H1 (cell line): ENCODE results near the gene HSP90B1. TPM values are rescaled to one million over a fixed set of nuclear protein-coding genes. Genes with fewer than 3 reads are reported as not detected.

ENCODE experiments used
- CTCF ChIA-PET: fragments of 300-600 bp; sonication (Branson Sonifier 250); formaldehyde crosslinking; loops from one replicate; lab custom pipeline; 2021; ENCODE audit not compliant: partially characterized antibody; lab: Charles Lee
- POLR2A ChIA-PET: fragments of 300-600 bp; sonication (Branson Sonifier 250); formaldehyde crosslinking; loops from one replicate; lab custom pipeline; 2021; ENCODE audit warnings: inconsistent platforms; ENCODE audit not compliant: partially characterized antibody; lab: Charles Lee
- DNase-seq, 2 experiments: peaks; one replicate each; pipeline versions ENCODE4 v3.0.0 to v3.0.0-alpha.2; 2010 to 2022; ENCODE audit warnings: low spot score in 2 of 2, low read depth in 1 of 2, mixed read lengths in 1 of 2
- FAIRE-seq: peaks from 2 replicates; lab custom pipeline; 2011; peaks lifted over from hg19 to GRCh38; lab: Jason Lieb, UNC
- H2AFZ ChIP-seq: 2 replicates; pipeline ENCODE4 v1.8.1; 2012; ENCODE audit warnings: low read length, inconsistent platforms
- H2AK5ac ChIP-seq: 2 replicates; pipeline ENCODE4 v1.6.1; 2013; ENCODE audit warnings: low read depth, low read length
- H2BK120ac ChIP-seq: replicated peaks from 2 replicates; pipeline ENCODE3; 2013; ENCODE audit warnings: low read depth, low read length, inconsistent platforms
- H2BK12ac ChIP-seq: 2 replicates; pipeline ENCODE4 v1.6.1; 2013; ENCODE audit warnings: low read depth, low read length
- H2BK15ac ChIP-seq: 2 replicates; pipeline ENCODE4 v1.6.1; 2013; ENCODE audit warnings: low read length
- H2BK20ac ChIP-seq: 2 replicates; pipeline ENCODE4 v1.6.1; 2013; ENCODE audit warnings: low read length
- H2BK5ac ChIP-seq: 2 replicates; pipeline ENCODE4 v1.6.1; 2013; ENCODE audit warnings: low read depth, low read length
- H3K14ac ChIP-seq: 2 replicates; pipeline ENCODE4 v1.6.1; 2013; ENCODE audit warnings: inconsistent platforms; ENCODE audit not compliant: insufficient read length
- H3K18ac ChIP-seq: 2 replicates; pipeline ENCODE4 v1.6.1; 2013; ENCODE audit warnings: low read length; ENCODE audit errors: extremely low read depth
- H3K23ac ChIP-seq: 2 replicates; pipeline ENCODE4 v1.6.1; 2013; ENCODE audit warnings: inconsistent platforms; ENCODE audit not compliant: insufficient read length
- H3K23me2 ChIP-seq: 2 replicates; pipeline ENCODE4 v1.6.1; 2013; ENCODE audit warnings: low read depth, low read length
- H3K27ac ChIP-seq: 2 replicates; pipeline ENCODE4 v1.6.1; 2011; ENCODE audit warnings: low read depth, low read length, inconsistent platforms
- H3K27me3 ChIP-seq, 4 experiments: replicated peaks in 1 of 4; 1 replicate in 1 of 4; 2 replicates in 3 of 4; pipeline versions ENCODE4 v1.6.1 to v1.8.1; 2011 to 2013; ENCODE audit warnings: low read length in 3 of 4, mild to moderate bottlenecking in 3 of 4, inconsistent platforms in 2 of 4, mixed read lengths in 2 of 4, moderate library complexity in 1 of 4; ENCODE audit not compliant: control insufficient read depth in 3 of 4, insufficient read depth in 3 of 4; ENCODE audit errors: extremely low read depth in 1 of 4
- H3K36me3 ChIP-seq, 4 experiments: 2 replicates each; pipeline versions ENCODE4 v1.6.1 to v1.8.1; 2011 to 2013; ENCODE audit warnings: mild to moderate bottlenecking in 4 of 4, low read length in 3 of 4, moderate library complexity in 2 of 4, control low read depth in 1 of 4, inconsistent platforms in 1 of 4; ENCODE audit not compliant: insufficient read depth in 4 of 4, control insufficient read depth in 2 of 4
- H3K4ac ChIP-seq: replicated peaks from 2 replicates; pipeline ENCODE3; 2013; ENCODE audit warnings: low read length, low read depth, mixed read lengths, inconsistent platforms; ENCODE audit not compliant: insufficient read length
- H3K4me1 ChIP-seq, 4 experiments: replicated peaks in 1 of 4; 1 replicate in 1 of 4; 2 replicates in 3 of 4; pipeline versions ENCODE4 v1.6.1 to v1.8.1; 2011 to 2013; ENCODE audit warnings: low read length in 3 of 4, inconsistent platforms in 2 of 4, mixed read lengths in 1 of 4; ENCODE audit not compliant: insufficient read depth in 4 of 4, control insufficient read depth in 3 of 4
- H3K4me2 ChIP-seq, 2 experiments: 2 replicates each; pipeline versions ENCODE4 v1.6.1 to v1.8.1; 2011 to 2013; ENCODE audit warnings: low read depth in 2 of 2, low read length in 2 of 2, control low read depth in 1 of 2, inconsistent platforms in 1 of 2, mild to moderate bottlenecking in 1 of 2; ENCODE audit not compliant: insufficient read depth in 1 of 2
- H3K4me3 ChIP-seq, 4 experiments: fragments of 200-600, 300-600 bp in 1 of 4; sonication (generic), shearing (Covaris generic), sonication (Bioruptor Twin) in 1 of 4; 2 replicates each; pipeline versions ENCODE4 v1.5.1 to v1.8.1; 2011 to 2016; ENCODE audit warnings: low read length in 4 of 4, low read depth in 3 of 4, control low read depth in 2 of 4, inconsistent platforms in 2 of 4, mild to moderate bottlenecking in 2 of 4, mixed read lengths in 1 of 4, moderate library complexity in 1 of 4; ENCODE audit not compliant: insufficient read depth in 2 of 4; ENCODE audit errors: extremely low read depth in 1 of 4
- H3K56ac ChIP-seq: replicated peaks from 2 replicates; pipeline ENCODE3; 2013; ENCODE audit warnings: low read depth, mild to moderate bottlenecking, mixed read lengths, low read length, inconsistent platforms; ENCODE audit not compliant: insufficient read length
- H3K79me1 ChIP-seq: 2 replicates; pipeline ENCODE4 v1.6.1; 2013; ENCODE audit warnings: low read depth, low read length, control low read depth
- H3K79me2 ChIP-seq, 2 experiments: 2 replicates each; pipeline versions ENCODE4 v1.6.1 to v1.8.1; 2012 to 2013; ENCODE audit warnings: low read length in 2 of 2, mild to moderate bottlenecking in 2 of 2, inconsistent platforms in 1 of 2; ENCODE audit not compliant: insufficient read depth in 2 of 2, control insufficient read depth in 1 of 2
- H3K9ac ChIP-seq, 4 experiments: replicated peaks in 1 of 4; 1 replicate in 1 of 4; 2 replicates in 3 of 4; pipeline versions ENCODE4 v1.6.1 to v1.8.1; 2011 to 2013; ENCODE audit warnings: low read depth in 3 of 4, low read length in 3 of 4, control low read depth in 2 of 4, mild to moderate bottlenecking in 2 of 4, moderate library complexity in 2 of 4, inconsistent platforms in 1 of 4; ENCODE audit errors: extremely low read depth in 1 of 4
- H3K9me3 ChIP-seq, 2 experiments: 2 replicates each; pipeline versions ENCODE4 v1.6.1 to v1.8.1; 2012 to 2013; ENCODE audit warnings: mild to moderate bottlenecking in 2 of 2, moderate library complexity in 2 of 2, control low read depth in 1 of 2, inconsistent platforms in 1 of 2, low read depth in 1 of 2, low read length in 1 of 2, mixed read lengths in 1 of 2; ENCODE audit not compliant: insufficient read depth in 2 of 2
- H4K20me1 ChIP-seq, 2 experiments: replicated peaks in 1 of 2; 2 replicates each; pipeline versions ENCODE3 to v1.8.1; 2011 to 2013; ENCODE audit warnings: inconsistent platforms in 2 of 2, low read length in 2 of 2, mild to moderate bottlenecking in 1 of 2; ENCODE audit not compliant: insufficient read depth in 2 of 2, control insufficient read depth in 1 of 2
- H4K5ac ChIP-seq: 2 replicates; pipeline ENCODE4 v1.6.1; 2013; ENCODE audit warnings: low read length, low read depth, mixed read lengths, inconsistent platforms; ENCODE audit not compliant: insufficient read length
- H4K8ac ChIP-seq: 2 replicates; pipeline ENCODE4 v1.8.0; 2013; ENCODE audit warnings: mild to moderate bottlenecking, moderate library complexity, low read length, inconsistent platforms; ENCODE audit not compliant: insufficient read depth; ENCODE audit errors: extremely low read depth
- H4K91ac ChIP-seq: replicated peaks from 2 replicates; pipeline ENCODE3; 2013; ENCODE audit warnings: low read length, mixed read lengths, inconsistent platforms; ENCODE audit not compliant: insufficient read length
- BACH1 ChIP-seq: IDR thresholded peaks from 2 replicates; pipeline ENCODE4 v1.6.1; 2012; ENCODE audit warnings: low read length, improper control_type of control experiment
- BRCA1 ChIP-seq: IDR thresholded peaks from 2 replicates; pipeline ENCODE4 v1.6.1; 2012; ENCODE audit warnings: low read depth, low read length, improper control_type of control experiment
- EGR1 ChIP-seq: IDR thresholded peaks from 2 replicates; pipeline ENCODE4 v1.6.1; 2011; ENCODE audit warnings: low read depth, low read length, borderline replicate concordance
- EZH2 ChIP-seq: fragments of 200-600 bp; sonication (generic); IDR thresholded peaks from 2 replicates; pipeline ENCODE4 v1.7.1; 2012; ENCODE audit warnings: low read depth, mild to moderate bottlenecking, moderate library complexity, low read length, inconsistent platforms; ENCODE audit not compliant: severe bottlenecking
- JUN ChIP-seq: IDR thresholded peaks from 2 replicates; pipeline ENCODE4 v1.6.1; 2011; ENCODE audit warnings: low read depth, mild to moderate bottlenecking, improper control_type of control experiment, low read length
- JUND ChIP-seq: IDR thresholded peaks from 2 replicates; pipeline ENCODE4 v1.6.1; 2011; ENCODE audit warnings: mild to moderate bottlenecking, improper control_type of control experiment, low read length
- KDM5A ChIP-seq: fragments of 200-600 bp; IDR thresholded peaks from 2 replicates; pipeline ENCODE4 v1.7.1; 2012; ENCODE audit warnings: mild to moderate bottlenecking, low read length, inconsistent platforms, mixed read lengths
- PHF8 ChIP-seq: fragments of 200-600 bp; sonication (generic); conservative IDR thresholded peaks from 2 replicates; pipeline ENCODE4 v1.7.1; 2012; ENCODE audit warnings: low read depth, mild to moderate bottlenecking, inconsistent platforms, low read length, moderate library complexity
- RAD21 ChIP-seq, 2 experiments: IDR thresholded peaks in 1 of 2; conservative IDR thresholded peaks in 1 of 2; 2 replicates each; pipeline ENCODE4 v1.6.1; 2011; ENCODE audit warnings: low read depth in 2 of 2, low read length in 2 of 2, improper control_type of control experiment in 1 of 2, inconsistent platforms in 1 of 2, mild to moderate bottlenecking in 1 of 2, moderate library complexity in 1 of 2
- SIX5 ChIP-seq: IDR thresholded peaks from 2 replicates; pipeline ENCODE4 v1.6.1; 2011; ENCODE audit warnings: mild to moderate bottlenecking, low read depth, low read length
- TAF7 ChIP-seq: optimal IDR thresholded peaks from 2 replicates; pipeline ENCODE3; 2011; ENCODE audit warnings: low read depth, mild to moderate bottlenecking, inconsistent platforms, low read length, moderate library complexity, borderline replicate concordance
- ZNF274 ChIP-seq: IDR thresholded peaks from 2 replicates; pipeline ENCODE4 v1.7.0; 2012; ENCODE audit warnings: low read length, borderline replicate concordance; ENCODE audit errors: extremely low read depth
- WGBS, 2 experiments: shearing (Covaris generic) in 1 of 2; methylation state at CpG; one replicate each; pipeline versions ENCODE4 v1.1.6 to v1.1.7; 2013 to 2015; ENCODE audit warnings: low lambda C conversion rate in 2 of 2, mixed read lengths in 2 of 2, inconsistent platforms in 1 of 2, low coverage in 1 of 2, missing lambda C conversion rate in 1 of 2; ENCODE audit not compliant: insufficient replicate concordance in 2 of 2, insufficient coverage in 1 of 2, insufficient read length in 1 of 2; ENCODE audit errors: extremely low coverage in 1 of 2, missing lambda C conversion rate in 1 of 2; 5-methylcytosine and 5-hydroxymethylcytosine counted together
- polyA plus RNA-seq, 7 experiments: library from polyadenylated mRNA; depleted of rRNA in 3 of 7; stranded (reverse) in 5 of 7; unstranded in 2 of 7; fragments of >200 nt in 5 of 7; fragments of 200-250 nt in 2 of 7; gene quantifications; 1 replicate in 5 of 7; 2 replicates in 1 of 7; 4 replicates in 1 of 7; pipeline versions ENCODE4 v1.2.1 to v1.2.3, GENCODE V29; 2011 to 2013; ENCODE audit warnings: missing spikeins in 2 of 7, mixed read lengths in 2 of 7
- total RNA-seq: library from RNA; stranded (reverse); fragmentation: NEBNext Ultra II Directional; extraction: Animal tissue kit (Norgen Biotek cat#: 25700); gene quantifications from 2 replicates; pipeline ENCODE4 v1.2.1, GENCODE V29; 2021

Gene HSP90B1
- total and polyA plus RNA-seq, 2 of the 8 experiments (the other 6 are each of a cell fraction or from before 2014, with no cell fraction given): 161 to 847 TPM

GRCh38 chr12:103955811-103956508, 25.8 kb downstream of the HSP90B1 start:
- ChIA-PET POLR2A (interaction anchor here (0.5 to 6.2 kb wide), 18 partner anchors 9 to 182 kb away, joined by 3 to 141 read pairs (median 6); partner anchors contain the start of genes HSP90B1, NFYB and TDG), CTCF (interaction anchor here (0.6 to 2.1 kb wide), 9 partner anchors 9 to 332 kb away, joined by 3 to 4 read pairs (median 3); no protein-coding TSS in a partner anchor)
- FAIRE-seq: no peak
- TF ChIP-seq SIX5 (no peak), JUND (no peak), ZNF274 (no peak), RAD21 (IDR thresholded peaks at IDR 0.05 in 1 of 2, conservative IDR thresholded peaks at IDR 0.05 in 1 of 2; ENCODE audit: low read depth in 2 of 2, low read length in 2 of 2) (no peak), KDM5A (no peak), JUN (no peak), PHF8 (no peak), BRCA1 (no peak), BACH1 (no peak), EZH2 (no peak), EGR1 (no peak), TAF7 (no peak)

More at GRCh38 chr12:103955811-103956508, 25.8 kb downstream of the HSP90B1 start:
- Histone ChIP-seq H3K9ac (peak overlapping the region; percentile 57 to 94 (median 92)), H4K8ac (no peak overlapping the region), H3K23me2 (peaks cover 7% of the 10 kb centered on the region), H3K23ac (no peak overlapping the region), H3K27me3 (no peaks in the 10 kb centered on the region), H4K5ac (peak overlapping the region; percentile 78), H3K4me2 (peak overlapping the region; percentile 97 to 98), H4K20me1 (peaks cover 0 to 8% of the 10 kb centered on the region in 2 experiments), H3K56ac (no peak overlapping the region), H4K91ac (peak overlapping the region; percentile 82), H3K14ac (no peak overlapping the region), H3K4ac (peak overlapping the region; percentile 81), H2AFZ (no peak overlapping the region), H3K36me3 (peaks cover 0 to 36% (median 17%) of the 10 kb centered on the region in 4 experiments; a peak in 6 of 8 replicates), H3K4me1 (peaks cover 0 to 7% (median 2%) of the 10 kb centered on the region in 4 experiments; a peak in 3 of 7 replicates), H2BK12ac (no peak overlapping the region), H3K4me3 (peak overlapping the region; percentile 57 to 97 (median 92)), H2AK5ac (peak overlapping the region; percentile 43; the same call in 1 of the 2 replicates), H2BK5ac (peak overlapping the region; percentile 95), H3K79me2 (peaks cover 9 to 32% of the 10 kb centered on the region in 2 experiments), H2BK20ac (no peak overlapping the region), H3K79me1 (0 out of 2 replicates have a peak, but pooled peaks cover 2% of the 10 kb centered on the region), H3K27ac (peak overlapping the region; percentile 86), H2BK120ac (no peak overlapping the region), H3K9me3 (no peaks in the 10 kb centered on the region), H3K18ac (peak overlapping the region; percentile 4; the same call in 1 of the 2 replicates), H2BK15ac (no peak overlapping the region)
- 31% methylated on average over 7 of the region's 7 CpGs; no CpG with 5 or more reads in 1 of the 2 experiments for WGBS, 2 experiments
- no peak for DNase-seq
